Measurements from ENCODE around the gene HINT1. TPM values are rescaled to one million over a fixed set of nuclear protein-coding genes. Genes with fewer than 3 reads are reported as not detected.

The HINT1 gene
- total RNA-seq, 1 experiment from 2014 or later, result 249 TPM

GRCh38 chr5:131110256-131110594 lies 54.8 kb downstream of the HINT1 start:
- H3K36me3 Mint-ChIP-seq (ENCODE audit: insufficient read depth in 1 of 3, low read depth in 3 of 3), result no peaks in the 10 kb centered on the region
- Histone ChIP-seq H4K8ac (replicated peaks; ENCODE audit: insufficient read length, low read depth, low read length) (no peak overlapping the region), H3K56ac (ENCODE audit: insufficient read length, low read depth, low read length) (no peak overlapping the region), H4K20me1 (ENCODE audit: control insufficient read depth, insufficient read depth, insufficient read length) (no peaks in the 10 kb centered on the region), H3K27me3 (ENCODE audit: insufficient read depth, low read length) (no peaks in the 10 kb centered on the region), H3K4me1 (ENCODE audit: insufficient read depth, low read length) (no peaks in the 10 kb centered on the region), H2BK120ac (ENCODE audit: low read depth, low read length, poor library complexity, severe bottlenecking) (no peak overlapping the region), H3K9me3 (ENCODE audit: control insufficient read depth, low read depth, low read length) (no peaks in the 10 kb centered on the region), H3K4ac (ENCODE audit: low read depth, low read length) (no peak overlapping the region), H2BK12ac (ENCODE audit: insufficient read length, low read depth, low read length) (no peak overlapping the region), H3K27ac (ENCODE audit: insufficient read length, low read depth, low read length) (no peak overlapping the region), H3K23ac (ENCODE audit: insufficient read length, low read depth, low read length) (no peak overlapping the region), H2AK5ac (ENCODE audit: insufficient read length, low read length) (no peak overlapping the region), H3K79me2 (ENCODE audit: insufficient read depth, low read length) (no peaks in the 10 kb centered on the region), H3K79me1 (ENCODE audit: insufficient read depth, low read depth, low read length, poor library complexity, severe bottlenecking) (no peaks in the 10 kb centered on the region), H3K9ac (ENCODE audit: extremely low read depth, insufficient read length, low read length) (no peak overlapping the region), H2BK20ac (ENCODE audit: low read depth, low read length, poor library complexity, severe bottlenecking) (no peak overlapping the region), H3T11ph (ENCODE audit: low read length) (no peak overlapping the region), H2BK5ac (ENCODE audit: insufficient read length, low read length) (no peak overlapping the region), H2BK15ac (ENCODE audit: low read depth, low read length) (no peak overlapping the region), H3K14ac (ENCODE audit: insufficient read depth, low read length) (no peak overlapping the region), H3K23me2 (ENCODE audit: insufficient read length, low read depth, low read length, poor library complexity, severe bottlenecking) (no peaks in the 10 kb centered on the region), H4K5ac (ENCODE audit: insufficient read length, low read depth, low read length) (no peak overlapping the region), H3K4me2 (ENCODE audit: insufficient read depth, insufficient read length, low read length) (no peak overlapping the region), H2AFZ (ENCODE audit: low read length) (no peak overlapping the region), H4K91ac (ENCODE audit: insufficient read length, low read depth, low read length) (no peak overlapping the region), H3K18ac (ENCODE audit: insufficient read length, low read depth, low read length) (no peak overlapping the region)
- DNase-seq, result no peak
- no CpG with 5 or more reads among the region's 5 CpGs for WGBS (ENCODE audit: extremely low coverage, insufficient read length, low lambda C conversion rate)
- no peaks in the 10 kb centered on the region for H3K9me3 Mint-ChIP-seq
- TF ChIP-seq CTCF (conservative IDR thresholded peaks at IDR 0.05), result no peak
- no peak overlapping the region for H3K4me3 Mint-ChIP-seq
- H3K4me1 Mint-ChIP-seq, result no peaks in the 10 kb centered on the region
- H3K27me3 Mint-ChIP-seq (ENCODE audit: low read depth), result no peaks in the 10 kb centered on the region
- H3K27ac Mint-ChIP-seq, result no peak overlapping the region

Data from H9 (cell line).